Neural crest cell (in vitro differentiated cells): ENCODE measurements around the gene ERGIC1. TPM values are rescaled to one million over a fixed set of nuclear protein-coding genes. Genes with fewer than 3 reads are reported as not detected.
A peak's percentile ranks its signal among the peaks of the same experiment; 100 is the strongest.

Source experiments
- DNase-seq: peaks from one replicate; pipeline ENCODE4 v3.0.0; 2021; ENCODE audit warnings: low read depth, mixed read lengths, low spot score
- H3K27ac Mint-ChIP-seq: one replicate; pipeline ENCODE4 v1.8.0; 2021; ENCODE audit warnings: mild to moderate bottlenecking, mixed read lengths; ENCODE audit not compliant: unreplicated experiment
- H3K27me3 Mint-ChIP-seq: 2 replicates; pipeline ENCODE4 v1.8.0; 2021; ENCODE audit warnings: low read depth, mild to moderate bottlenecking, mixed read lengths
- H3K36me3 Mint-ChIP-seq: 2 replicates; pipeline ENCODE4 v1.8.0; 2021; ENCODE audit warnings: low read depth, mild to moderate bottlenecking, mixed read lengths
- H3K4me1 Mint-ChIP-seq: 2 replicates; pipeline ENCODE4 v1.8.0; 2021; ENCODE audit warnings: mixed read lengths
- H3K4me3 Mint-ChIP-seq: one replicate; pipeline ENCODE4 v1.8.0; 2021; ENCODE audit warnings: mild to moderate bottlenecking, mixed read lengths
- H3K9me3 Mint-ChIP-seq: 2 replicates; pipeline ENCODE4 v1.8.0; 2021; ENCODE audit warnings: mixed read lengths
- CTCF ChIP-seq: fragments of 200-600 bp; sonication (generic); conservative IDR thresholded peaks from 2 replicates; pipeline ENCODE4 v1.5.0; 2021; ENCODE audit warnings: antibody characterized with exemption, mild to moderate bottlenecking
- total RNA-seq: library from RNA; stranded (reverse); gene quantifications from 2 replicates; pipeline ENCODE4 v1.2.1, GENCODE V29; 2021

Gene ERGIC1
- total RNA-seq, 1 donor from 2014 or later = 108 TPM

DNA sequence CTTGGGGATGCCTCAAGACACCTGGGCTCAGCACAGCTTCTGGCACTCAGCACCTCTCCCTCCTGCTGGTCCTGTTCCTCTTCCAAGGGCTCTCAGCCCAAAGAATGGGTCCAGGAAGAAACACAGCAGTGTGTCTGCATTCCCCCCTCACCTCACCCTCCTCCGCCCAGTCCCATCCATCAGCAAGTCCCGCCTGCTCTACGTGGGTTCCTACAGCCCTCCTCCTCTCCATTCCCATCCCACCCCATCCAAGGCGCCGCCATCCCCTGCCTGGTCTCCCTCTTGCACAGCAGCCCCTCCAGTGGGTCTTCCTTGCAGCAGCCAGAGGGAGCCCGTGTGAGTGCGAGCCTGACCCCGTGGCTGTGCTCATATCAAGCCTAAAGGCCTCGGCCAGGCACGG is 72.8 kb downstream of the ERGIC1 start:
- Mint-ChIP-seq H3K9me3 (no peaks in the 10 kb centered on the region), H3K4me1 (peaks cover 7% of the 10 kb centered on the region), H3K4me3 (no peak overlapping the region), H3K36me3 (no peaks in the 10 kb centered on the region), H3K27ac (no peak overlapping the region), H3K27me3 (no peaks in the 10 kb centered on the region)
- DNase-seq = no peak
- no peak for TF ChIP-seq CTCF

GRCh38 chr5:172907657-172908056 is 73.6 kb downstream of the ERGIC1 start:
- no peak for TF ChIP-seq CTCF
- H3K27ac Mint-ChIP-seq = peak overlapping the region; percentile 62
- H3K27me3 Mint-ChIP-seq = no peaks in the 10 kb centered on the region
- no peak overlapping the region for H3K4me3 Mint-ChIP-seq
- DNase-seq = no peak
- no peaks in the 10 kb centered on the region for H3K9me3 Mint-ChIP-seq
- H3K36me3 Mint-ChIP-seq = no peaks in the 10 kb centered on the region
- H3K4me1 Mint-ChIP-seq = peaks cover 7% of the 10 kb centered on the region

GRCh38 chr5:172908662-172909061 is 74.6 kb downstream of the ERGIC1 start:
- H3K36me3 Mint-ChIP-seq = no peaks in the 10 kb centered on the region
- peaks cover 5% of the 10 kb centered on the region for H3K4me1 Mint-ChIP-seq
- TF ChIP-seq CTCF = no peak
- H3K27me3 Mint-ChIP-seq = no peaks in the 10 kb centered on the region
- no peak for DNase-seq
- H3K27ac Mint-ChIP-seq = no peak overlapping the region
- no peak overlapping the region for H3K4me3 Mint-ChIP-seq
- no peaks in the 10 kb centered on the region for H3K9me3 Mint-ChIP-seq

DNA sequence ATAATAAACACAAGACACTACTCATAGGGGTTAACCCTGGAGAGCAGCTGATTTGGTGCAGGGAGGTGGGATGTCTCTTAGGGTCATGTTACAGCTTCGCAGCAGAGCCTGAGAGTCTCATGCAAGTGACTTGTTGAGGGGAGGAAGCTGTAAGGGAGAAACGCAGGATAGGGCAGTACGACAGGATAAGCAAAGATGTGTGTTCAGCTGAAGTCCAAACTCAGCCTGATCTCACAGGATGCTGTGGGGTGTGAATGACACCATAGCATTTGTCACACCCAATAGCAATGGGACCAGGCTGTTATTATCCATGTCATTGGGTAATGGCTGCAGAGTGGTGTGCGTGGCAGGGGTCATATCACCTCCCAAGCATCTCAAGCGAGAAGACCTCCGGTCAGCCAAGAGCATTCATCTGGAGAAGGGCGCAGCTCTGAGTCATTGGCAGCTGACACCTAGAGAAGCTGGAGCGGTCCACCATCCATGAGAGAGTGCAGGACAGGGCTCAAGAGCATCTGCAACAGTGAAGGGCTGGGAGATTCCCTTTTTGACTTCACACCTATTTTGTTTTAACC is 76.0 kb downstream of the ERGIC1 start:
- Mint-ChIP-seq H3K4me3 (no peak overlapping the region), H3K36me3 (no peaks in the 10 kb centered on the region), H3K27me3 (no peaks in the 10 kb centered on the region), H3K9me3 (no peaks in the 10 kb centered on the region), H3K27ac (no peak overlapping the region), H3K4me1 (no peaks in the 10 kb centered on the region)
- no peak for DNase-seq
- TF ChIP-seq CTCF = no peak

DNA sequence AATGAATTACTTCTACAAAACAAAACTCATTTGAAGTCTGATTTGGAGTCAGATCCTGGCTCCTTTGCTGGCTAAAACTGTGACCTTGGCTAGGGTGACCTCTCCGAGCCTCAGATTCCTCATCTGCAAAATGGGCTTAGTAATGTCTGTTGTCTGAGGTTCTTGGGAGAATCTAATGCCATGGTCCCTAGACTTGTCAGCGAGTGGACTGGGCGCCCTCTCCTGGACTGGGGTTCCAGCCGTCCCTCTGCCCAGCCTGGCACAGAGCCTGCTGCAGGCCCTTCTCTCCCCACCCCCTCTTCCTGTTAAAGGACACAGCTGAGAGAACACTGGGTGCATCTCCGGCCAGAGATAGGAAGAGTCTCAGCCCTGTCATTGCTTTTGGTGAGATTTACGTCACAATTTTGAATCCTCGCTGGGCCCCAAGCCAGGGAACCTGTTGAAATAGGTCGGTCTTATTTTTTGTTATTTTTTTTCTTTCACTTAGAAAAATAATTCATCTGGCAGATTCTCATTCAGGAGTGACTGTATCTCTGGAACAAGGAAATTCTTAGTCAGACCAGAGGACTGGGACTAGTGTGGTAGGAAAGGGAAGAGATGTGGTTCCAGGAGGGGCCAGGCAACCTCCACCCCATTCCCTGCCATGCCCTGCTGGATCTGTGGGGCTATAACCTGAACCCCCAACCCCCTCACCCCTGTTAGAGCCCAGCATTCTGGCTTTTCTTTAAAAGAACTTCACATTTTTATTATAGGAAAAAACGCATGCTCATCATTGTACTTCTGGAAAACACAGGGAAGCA is 77.0 kb downstream of the ERGIC1 start:
- no peaks in the 10 kb centered on the region for H3K9me3 Mint-ChIP-seq
- H3K27ac Mint-ChIP-seq = no peak overlapping the region
- peak; percentile 19 for TF ChIP-seq CTCF
- no peaks in the 10 kb centered on the region for H3K27me3 Mint-ChIP-seq
- H3K4me3 Mint-ChIP-seq = no peak overlapping the region
- no peaks in the 10 kb centered on the region for H3K4me1 Mint-ChIP-seq
- H3K36me3 Mint-ChIP-seq = peaks cover 5% of the 10 kb centered on the region
- DNase-seq = no peak
